Common myeloid progenitor, CD34-positive (primary cell): Measurements from ENCODE around the gene ATG5.
"Not testable (repeated sequence)": the region's sequence is repeated elsewhere in the genome, so short reads cannot be mapped to it uniquely, and the experiment has no call there.

Source experiments
- CTCF ChIA-PET: fragments of 350-600 bp; sonication (Branson Sonifier 250); formaldehyde crosslinking; loops from one replicate; lab custom pipeline; 2021; ENCODE audit warnings: antibody characterized with exemption; lab: Charles Lee
- POLR2A ChIA-PET: fragments of 350-600 bp; sonication (Branson Sonifier 250); formaldehyde crosslinking; loops from one replicate; lab custom pipeline; 2021; ENCODE audit warnings: antibody characterized with exemption; lab: Charles Lee
- DNase-seq, 3 donors: peaks; one replicate each; pipeline versions ENCODE4 v3.0.0 to v3.0.0-alpha.2; 2013
- H3K27ac ChIP-seq, 2 experiments: 1 replicate in 1 of 2; 2 replicates in 1 of 2; pipeline ENCODE4 v1.7.0; 2013; ENCODE audit warnings: inconsistent platforms in 2 of 2, low read length in 2 of 2, mild to moderate bottlenecking in 2 of 2, low read depth in 1 of 2, moderate library complexity in 1 of 2; ENCODE audit not compliant: severe bottlenecking in 2 of 2, insufficient read depth in 1 of 2, poor library complexity in 1 of 2
- H3K27me3 ChIP-seq, 5 experiments: replicated peaks in 2 of 5; 1 replicate in 3 of 5; 2 replicates in 2 of 5; pipeline versions ENCODE4 v1.6.1 to v1.7.0; 2013; ENCODE audit warnings: low read length in 4 of 5, mild to moderate bottlenecking in 2 of 5, moderate library complexity in 2 of 5, inconsistent platforms in 1 of 5; ENCODE audit not compliant: insufficient read depth in 5 of 5, control insufficient read depth in 4 of 5
- H3K36me3 ChIP-seq, 4 experiments: 1 replicate in 2 of 4; 2 replicates in 2 of 4; pipeline versions ENCODE4 v1.6.1 to v1.7.0; 2013; ENCODE audit warnings: low read length in 3 of 4, control low read depth in 1 of 4, mild to moderate bottlenecking in 1 of 4; ENCODE audit not compliant: control insufficient read depth in 4 of 4, insufficient read depth in 4 of 4
- H3K4me1 ChIP-seq, 4 experiments: 1 replicate in 3 of 4; 2 replicates in 1 of 4; pipeline versions ENCODE4 v1.6.1 to v1.7.1; 2013; ENCODE audit warnings: low read length in 3 of 4, mild to moderate bottlenecking in 3 of 4, control low read depth in 1 of 4, inconsistent platforms in 1 of 4, moderate library complexity in 1 of 4; ENCODE audit not compliant: control insufficient read depth in 4 of 4, insufficient read depth in 4 of 4; ENCODE audit errors: control extremely low read depth in 1 of 4
- H3K4me3 ChIP-seq, 7 experiments: 1 replicate in 4 of 7; 2 replicates in 3 of 7; pipeline versions ENCODE4 v1.5.1 to v1.7.0; 2013; ENCODE audit warnings: mild to moderate bottlenecking in 7 of 7, low read length in 6 of 7, moderate library complexity in 6 of 7, inconsistent platforms in 2 of 7, low read depth in 2 of 7, control low read depth in 1 of 7; ENCODE audit not compliant: insufficient read depth in 4 of 7, control insufficient read depth in 1 of 7; ENCODE audit errors: extremely low read depth in 1 of 7
- H3K9me3 ChIP-seq, 5 experiments: 1 replicate in 4 of 5; 2 replicates in 1 of 5; pipeline versions ENCODE4 v1.6.1 to v1.7.1; 2013; ENCODE audit warnings: low read length in 4 of 5, mild to moderate bottlenecking in 2 of 5, inconsistent platforms in 1 of 5, low read depth in 1 of 5, moderate library complexity in 1 of 5; ENCODE audit not compliant: control insufficient read depth in 4 of 5, insufficient read depth in 2 of 5; ENCODE audit errors: control extremely low read depth in 1 of 5
- WGBS: methylation state at CpG from one replicate; pipeline ENCODE4 v1.1.5; 2013; ENCODE audit not compliant: insufficient coverage; 5-methylcytosine and 5-hydroxymethylcytosine counted together

ATG5 gene

DNA sequence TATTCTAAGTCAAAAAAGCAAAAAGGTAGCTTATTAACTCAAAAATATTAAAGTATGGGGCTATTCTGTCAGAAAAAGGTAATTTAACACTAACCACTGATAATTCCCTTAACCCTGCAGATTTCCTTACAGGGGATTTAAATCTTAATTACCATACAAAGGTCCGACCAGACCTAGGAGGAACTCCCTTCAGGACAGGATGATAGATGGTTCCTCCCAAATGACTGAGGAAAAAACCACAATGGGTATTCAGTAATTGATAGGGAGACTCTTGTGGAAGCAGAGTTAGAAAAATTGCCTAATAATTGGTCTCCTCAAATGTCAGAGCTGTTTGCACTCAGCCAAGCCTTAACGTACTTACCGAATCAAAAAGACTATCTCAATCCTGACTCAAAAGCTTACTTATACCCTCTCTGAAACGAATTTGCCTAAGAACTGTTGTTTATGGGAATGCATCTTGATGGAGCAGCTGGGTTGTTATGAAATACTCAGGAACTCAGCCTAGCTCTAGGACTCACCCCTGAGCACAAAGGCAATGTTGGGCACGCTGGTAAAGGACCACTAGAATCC lies 95.6 kb downstream of the ATG5 start:
- H3K4me1 ChIP-seq, H3K27ac ChIP-seq, DNase-seq, H3K4me3 ChIP-seq, H3K27me3 ChIP-seq, POLR2A ChIA-PET, CTCF ChIA-PET: not testable (repeated sequence)
- 100% methylated on average over 2 of the region's 5 CpGs for WGBS
- Histone ChIP-seq H3K9me3 (peaks cover 0 to 14% (median 0%) of the 10 kb centered on the region in 5 experiments), H3K36me3 (peaks cover 0 to 13% (median 3%) of the 10 kb centered on the region in 4 experiments)

DNA sequence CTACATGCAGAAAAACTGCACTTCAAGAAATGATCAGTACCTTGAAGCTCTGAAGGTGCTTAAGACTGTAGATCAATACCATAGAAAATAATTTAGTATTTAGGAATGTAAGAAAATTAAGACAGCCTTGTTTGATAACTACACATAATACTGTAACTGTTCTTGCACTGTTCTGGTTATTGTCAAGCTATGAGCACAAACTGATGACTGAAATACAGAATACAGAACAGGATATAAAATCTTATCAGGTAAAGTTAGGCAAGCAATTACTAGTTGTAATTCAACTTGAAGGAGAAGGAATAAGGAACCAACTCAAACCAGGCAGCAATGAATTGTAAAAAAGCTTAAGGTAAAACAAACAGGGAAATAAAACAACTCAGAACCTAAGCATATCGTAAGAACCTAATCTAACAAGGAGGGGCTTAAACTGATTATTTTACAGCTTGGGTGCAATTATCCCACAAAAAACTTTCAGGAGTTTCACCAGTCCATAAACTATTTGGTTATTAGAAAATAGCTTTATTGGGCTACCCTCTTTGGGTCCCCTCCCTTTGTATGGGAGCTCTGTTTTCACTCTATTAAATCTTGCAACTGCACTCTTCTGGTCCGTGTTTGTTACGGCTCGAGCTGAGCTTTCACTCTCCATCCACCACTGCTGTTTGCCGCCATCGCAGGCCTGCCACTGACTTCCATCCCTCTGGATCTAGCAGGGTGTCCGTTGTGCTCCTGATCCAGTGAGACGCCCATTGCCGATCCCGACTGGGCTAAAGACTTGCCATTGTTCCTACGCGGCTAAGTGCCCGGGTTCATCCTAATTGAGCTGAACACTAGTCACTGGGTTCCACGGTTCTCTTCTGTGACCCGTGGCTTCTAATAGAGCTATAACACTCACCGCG lies 97.7 kb downstream of the ATG5 start:
- 96% methylated on average over 16 of the region's 17 CpGs for WGBS
- Histone ChIP-seq H3K4me1 (peaks cover 0 to 8% (median 0%) of the 10 kb centered on the region in 4 experiments), H3K4me3 (no peak overlapping the region), H3K27ac (no peak overlapping the region), H3K36me3 (peaks cover 0 to 8% (median 1%) of the 10 kb centered on the region in 4 experiments), H3K9me3 (peaks cover 0 to 11% (median 0%) of the 10 kb centered on the region in 5 experiments), H3K27me3 (no peaks in the 10 kb centered on the region)
- CTCF ChIA-PET, result interaction anchor here (0.6 to 6.4 kb wide), 4 partner anchors 36 to 1139 kb away, joined by 3 to 45 read pairs (median 5); no protein-coding TSS in a partner anchor
- POLR2A ChIA-PET, result no interaction called here
- DNase-seq, result no peak

DNA sequence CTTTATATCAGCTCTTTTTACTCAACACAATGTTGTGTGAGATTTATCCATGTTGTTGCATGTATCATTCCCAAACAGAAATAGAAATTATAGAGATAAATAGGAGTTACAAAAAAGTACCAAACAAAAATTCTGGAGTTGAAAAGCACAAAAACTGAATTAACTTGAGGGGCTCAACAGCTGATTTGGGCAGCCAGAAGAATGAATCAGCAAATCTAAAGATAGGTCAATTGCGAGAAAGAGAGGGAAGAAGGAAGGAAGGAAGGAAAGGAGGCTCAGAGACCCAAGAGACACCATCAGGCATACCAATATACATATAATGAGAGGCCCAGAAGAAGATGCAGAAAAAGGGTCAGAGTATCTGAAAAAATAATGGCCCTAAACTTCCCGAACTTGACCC lies 98.9 kb downstream of the ATG5 start:
- peaks cover 0 to 11% (median 0%) of the 10 kb centered on the region in 5 experiments for H3K9me3 ChIP-seq
- WGBS, result no CpG with 5 or more reads among the region's 2 CpGs
- POLR2A ChIA-PET, result no interaction called here
- no peaks in the 10 kb centered on the region for H3K27me3 ChIP-seq
- H3K4me3 ChIP-seq, result no peak overlapping the region
- H3K27ac ChIP-seq, result no peak overlapping the region
- DNase-seq, result no peak
- H3K4me1 ChIP-seq, result peaks cover 0 to 8% (median 0%) of the 10 kb centered on the region in 4 experiments
- CTCF ChIA-PET, result interaction anchor here (1.6 to 6.4 kb wide), 5 partner anchors 15 to 795 kb away, joined by 3 to 45 read pairs (median 7); no protein-coding TSS in a partner anchor
- peaks cover 0 to 8% (median 1%) of the 10 kb centered on the region in 4 experiments for H3K36me3 ChIP-seq

DNA sequence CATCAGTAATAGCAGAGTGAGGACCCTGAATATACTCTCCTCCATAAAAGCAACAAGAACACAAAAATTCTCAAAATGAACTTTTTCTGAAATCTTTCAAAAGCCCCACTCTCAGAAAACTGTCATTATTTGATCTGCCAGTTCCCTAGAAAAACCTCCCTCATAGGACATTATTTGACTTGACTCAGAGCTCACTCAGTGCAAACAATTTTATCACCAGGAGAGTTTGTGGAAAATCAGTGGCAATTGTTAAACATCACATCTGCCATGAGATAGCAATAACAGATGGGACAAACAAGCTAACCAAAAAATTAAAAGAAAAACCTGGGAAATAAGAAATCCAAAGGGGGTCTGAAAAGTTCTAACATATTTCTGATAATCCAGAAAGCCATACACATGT lies 100.0 kb downstream of the ATG5 start:
- Histone ChIP-seq H3K4me3 (no peak overlapping the region), H3K36me3 (peaks cover 0 to 8% (median 1%) of the 10 kb centered on the region in 4 experiments), H3K27ac (no peak overlapping the region), H3K27me3 (no peaks in the 10 kb centered on the region), H3K4me1 (peaks cover 0 to 8% (median 0%) of the 10 kb centered on the region in 4 experiments), H3K9me3 (peaks cover 0 to 11% (median 0%) of the 10 kb centered on the region in 5 experiments)
- no peak for DNase-seq
- ChIA-PET POLR2A (no interaction called here), CTCF (interaction anchor here (1.6 to 6.4 kb wide), 5 partner anchors 14 to 794 kb away, joined by 3 to 50 read pairs (median 8); no protein-coding TSS in a partner anchor)

DNA sequence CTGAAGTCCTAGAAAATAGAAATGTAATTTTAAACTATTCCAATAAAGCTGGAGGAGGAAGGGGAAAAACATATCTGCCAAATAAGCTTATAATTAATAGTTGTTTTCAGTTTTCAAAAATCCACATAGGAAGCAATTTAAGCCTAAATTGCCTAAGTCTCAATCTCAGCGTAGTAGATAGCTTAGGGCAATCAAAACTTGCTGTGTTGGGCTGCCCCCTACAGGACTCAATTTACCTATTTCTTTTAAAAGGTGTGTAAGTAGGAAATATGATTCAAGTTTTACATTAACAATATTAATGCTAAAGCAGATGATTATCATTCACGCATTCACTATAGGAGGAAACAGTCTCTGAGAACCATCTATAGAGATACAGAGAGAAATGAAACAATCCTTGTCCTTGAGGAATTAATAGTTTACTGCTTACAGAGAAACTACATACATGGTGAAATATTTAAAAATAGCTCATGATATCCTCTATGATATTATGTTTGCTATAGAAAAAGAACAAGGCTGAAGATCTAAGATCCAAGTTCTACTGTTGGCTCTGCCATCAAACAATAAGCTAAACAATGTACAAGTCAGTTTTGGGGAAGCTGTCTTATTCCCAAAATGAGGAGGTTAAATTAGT lies 102.1 kb downstream of the ATG5 start:
- peaks cover 0 to 9% (median 0%) of the 10 kb centered on the region in 5 experiments for H3K9me3 ChIP-seq
- no peak overlapping the region for H3K27ac ChIP-seq
- H3K36me3 ChIP-seq, result peaks cover 0 to 8% (median 3%) of the 10 kb centered on the region in 4 experiments
- no peaks in the 10 kb centered on the region for H3K27me3 ChIP-seq
- H3K4me1 ChIP-seq, result peaks cover 0 to 8% (median 0%) of the 10 kb centered on the region in 4 experiments
- peak; percentile 75 to 88 (median 81) for DNase-seq
- WGBS, result no CpG with 5 or more reads among the region's 2 CpGs
- ChIA-PET CTCF (interaction anchor here (0.6 to 6.4 kb wide), 38 partner anchors 8 to 800 kb away, joined by 3 to 50 read pairs (median 4); partner anchors contain the start of gene PRDM1), POLR2A (no interaction called here)
- H3K4me3 ChIP-seq, result no peak overlapping the region

DNA sequence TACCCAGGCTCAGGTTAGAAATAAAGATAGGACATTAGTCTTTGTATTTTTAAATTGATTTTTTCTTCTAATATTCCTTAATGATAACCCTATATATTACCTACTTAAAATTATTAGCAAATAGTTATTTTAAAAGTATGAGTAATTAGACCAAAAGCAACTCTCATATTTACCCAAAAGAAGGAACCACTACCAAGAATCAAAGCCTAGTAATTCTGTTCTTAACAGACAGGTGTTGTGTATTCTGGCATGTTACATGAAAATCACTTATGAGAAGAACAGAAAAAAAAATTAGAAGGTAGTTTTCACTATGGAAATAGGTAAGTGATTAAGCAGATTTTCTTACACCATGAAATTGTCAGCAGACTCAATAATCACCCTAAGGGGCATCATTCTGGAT lies 105.1 kb downstream of the ATG5 start:
- POLR2A ChIA-PET, result no interaction called here
- no peak overlapping the region for H3K4me3 ChIP-seq
- no peaks in the 10 kb centered on the region for H3K4me1 ChIP-seq
- H3K27ac ChIP-seq, result no peak overlapping the region
- DNase-seq, result no peak
- H3K27me3 ChIP-seq, result no peaks in the 10 kb centered on the region
- CTCF ChIA-PET, result interaction anchor here (1.0 to 5.7 kb wide), 3 partner anchors 131 to 789 kb away, joined by 4 to 50 read pairs (median 6); no protein-coding TSS in a partner anchor
- H3K9me3 ChIP-seq, result no peaks in the 10 kb centered on the region
- peaks cover 0 to 8% (median 0%) of the 10 kb centered on the region in 4 experiments for H3K36me3 ChIP-seq
